HS-27A (cell line): ENCODE measurements around the gene POU6F2.

ENCODE experiments used
- DNase-seq: peaks from one replicate; pipeline ENCODE4 v3.0.0-alpha.2; 2012; ENCODE audit warnings: low read depth, missing footprints

Gene POU6F2

DNA sequence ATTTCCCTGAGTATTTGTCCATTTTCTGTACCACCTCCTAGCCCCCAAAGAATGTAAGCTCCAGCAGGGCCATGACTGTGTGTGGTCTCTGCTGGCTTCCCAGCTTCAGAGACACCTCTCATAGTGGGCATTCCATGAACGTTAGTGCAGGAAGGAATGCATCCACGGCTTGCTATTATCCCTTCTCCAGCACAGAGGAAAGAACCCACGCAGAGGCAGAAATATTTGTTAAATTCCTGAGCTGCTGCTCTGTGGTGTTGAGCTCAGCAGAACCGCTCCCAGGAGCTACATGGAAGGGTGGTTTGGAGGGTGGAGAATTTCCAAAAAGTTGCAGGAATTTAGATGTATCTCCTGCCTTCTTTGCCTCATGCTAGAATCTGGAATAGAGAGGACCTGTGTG, 275.2 kb downstream of the POU6F2 start:
- DNase-seq = no peak

DNA sequence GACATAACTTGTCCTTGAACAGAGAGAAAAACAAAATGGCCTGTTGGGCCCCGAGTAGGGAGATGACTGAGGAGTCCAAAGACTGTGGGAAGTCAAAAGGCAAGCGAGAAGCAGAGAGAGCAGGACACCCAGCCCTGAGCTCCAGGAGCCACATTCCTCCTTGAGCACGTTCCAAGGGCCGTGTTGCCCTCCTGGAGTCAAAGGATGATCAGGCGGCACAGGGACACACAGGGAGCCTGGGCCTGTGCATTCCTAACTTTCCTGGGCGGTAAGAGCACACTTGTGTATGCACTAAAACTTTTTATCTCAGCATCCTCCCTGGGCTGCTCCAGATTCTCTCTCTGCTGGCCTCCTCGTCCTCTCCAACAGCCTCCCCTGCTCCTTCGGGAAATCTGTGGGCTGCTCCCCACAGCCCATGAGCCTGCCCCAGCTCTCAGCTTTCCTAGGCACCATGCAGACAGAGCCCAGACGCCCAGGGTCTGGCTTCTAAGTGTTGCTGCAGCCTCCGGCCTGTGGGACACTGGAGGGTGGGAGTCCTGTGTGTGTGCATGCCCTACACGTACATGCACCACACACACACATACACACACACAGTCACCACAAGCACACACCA, 281.8 kb downstream of the POU6F2 start:
- DNase-seq = no peak

DNA sequence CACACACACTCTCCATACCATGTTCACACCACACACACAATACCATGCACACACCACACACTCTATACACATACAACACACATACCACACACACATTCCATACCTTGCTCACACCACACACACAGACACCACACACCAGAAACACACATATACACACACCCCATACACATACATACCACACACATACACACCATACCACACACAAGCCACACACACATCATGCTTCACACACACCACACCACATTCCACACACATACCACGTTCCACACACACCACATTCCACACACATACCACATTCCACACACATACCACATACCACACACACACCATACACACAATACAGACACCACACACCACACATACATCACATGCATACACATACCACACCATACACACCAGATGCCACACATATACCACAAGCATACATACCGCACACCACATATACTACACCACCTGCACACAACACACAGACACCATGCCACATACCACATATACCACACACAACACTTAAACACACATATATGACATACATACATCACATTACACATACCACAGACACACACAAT, 282.7 kb downstream of the POU6F2 start:
- no peak for DNase-seq

DNA sequence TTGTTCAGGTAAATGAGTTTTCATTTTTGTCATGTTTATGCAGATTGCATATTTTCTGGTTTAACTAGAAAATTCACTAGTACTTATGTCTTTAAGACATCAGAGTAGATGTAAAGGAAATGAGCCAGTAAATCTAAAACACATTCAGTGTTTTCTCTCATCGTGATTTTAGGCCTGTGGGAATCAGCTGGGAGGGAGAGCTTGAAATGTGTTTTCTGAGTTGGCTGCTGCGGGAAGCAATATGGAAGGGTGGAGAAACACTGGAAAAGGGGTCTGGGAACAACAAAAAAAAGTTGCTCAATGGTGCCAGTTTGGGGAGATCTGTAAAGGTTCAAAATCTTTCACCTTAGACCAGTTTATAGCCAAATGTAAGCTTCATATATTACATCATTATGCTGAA, 284.1 kb downstream of the POU6F2 start:
- no peak for DNase-seq

DNA sequence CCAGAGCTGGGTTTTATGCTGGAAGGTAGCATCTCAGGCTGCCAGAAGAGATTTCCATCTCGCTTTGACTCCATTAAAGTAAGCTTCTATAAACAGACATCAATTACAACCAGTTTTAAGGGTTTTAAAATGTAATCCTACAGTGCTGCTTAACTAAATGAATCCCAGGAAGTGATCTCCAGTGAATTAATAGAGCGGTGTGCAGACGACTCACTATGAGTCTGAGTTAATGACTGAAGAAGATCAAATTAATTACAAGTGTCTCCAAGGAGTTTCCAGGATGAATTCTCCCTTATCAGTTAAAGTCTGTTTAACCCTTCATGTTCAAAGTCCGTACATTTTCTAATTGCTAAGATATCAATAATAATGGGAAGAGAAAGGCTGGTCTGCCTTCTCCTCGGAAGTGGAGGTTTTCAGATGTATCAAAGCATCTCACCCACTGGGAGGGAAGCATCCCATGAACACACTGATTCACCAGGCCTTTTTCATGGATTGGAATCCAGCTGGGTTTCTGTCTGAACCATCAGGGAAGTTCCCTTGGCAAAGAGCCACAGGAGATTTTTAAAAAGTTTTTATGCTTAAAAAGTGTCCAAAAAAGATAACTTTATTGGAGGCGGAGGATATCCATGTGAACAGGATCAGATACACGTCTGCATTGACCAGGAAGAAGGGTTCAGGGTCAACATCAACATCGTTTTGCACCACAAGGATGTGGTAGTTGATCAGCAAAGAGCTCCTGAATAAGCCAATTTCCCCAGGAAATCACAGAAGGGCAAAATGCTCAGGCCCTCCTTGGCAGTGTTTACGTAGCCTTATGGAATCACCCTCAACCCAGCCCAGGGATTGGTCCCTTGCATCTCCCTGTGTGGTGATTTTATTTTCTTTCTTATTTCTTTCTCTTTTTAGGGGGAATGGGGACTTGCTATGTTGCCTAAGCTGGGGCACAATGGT, 288.2 kb downstream of the POU6F2 start:
- DNase-seq = no peak

DNA sequence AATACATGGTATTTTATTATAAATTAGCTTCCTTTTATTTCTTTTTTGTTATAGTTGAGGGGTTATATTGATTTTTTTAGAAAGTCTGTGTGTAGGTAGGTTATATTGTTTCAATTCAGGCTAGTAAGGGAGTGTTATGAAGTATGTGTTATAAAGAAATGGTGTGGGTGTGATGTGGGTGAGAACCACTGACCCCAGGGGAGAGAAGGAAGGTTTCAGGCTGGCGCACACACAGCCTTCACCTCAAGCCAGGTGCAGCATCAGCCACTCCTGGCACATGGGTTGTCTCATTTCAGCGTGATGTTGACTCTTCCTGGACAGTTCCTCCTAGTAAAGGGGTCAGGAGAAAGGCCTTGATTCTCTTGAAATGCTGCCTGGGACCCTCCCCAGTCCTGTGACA, 291.3 kb downstream of the POU6F2 start:
- no peak for DNase-seq

DNA sequence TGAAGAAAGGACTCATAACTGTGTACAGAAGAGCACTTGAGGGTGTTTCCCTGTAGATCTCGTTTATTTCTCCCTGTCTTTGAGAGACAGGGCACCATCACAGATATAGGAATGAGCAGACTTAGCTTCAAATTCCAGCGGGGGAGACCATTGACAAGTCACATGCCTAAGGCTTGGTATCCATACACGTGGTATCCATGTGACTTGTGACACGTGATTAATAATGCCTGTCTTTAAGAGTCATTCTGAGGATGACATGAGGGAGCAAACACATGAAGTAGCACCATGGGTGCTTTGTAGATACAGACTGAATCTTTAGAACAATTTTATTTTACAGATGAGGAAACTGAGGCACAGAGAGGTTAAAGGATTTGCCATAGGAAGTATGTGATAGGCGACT, 292.3 kb downstream of the POU6F2 start:
- DNase-seq = no peak

DNA sequence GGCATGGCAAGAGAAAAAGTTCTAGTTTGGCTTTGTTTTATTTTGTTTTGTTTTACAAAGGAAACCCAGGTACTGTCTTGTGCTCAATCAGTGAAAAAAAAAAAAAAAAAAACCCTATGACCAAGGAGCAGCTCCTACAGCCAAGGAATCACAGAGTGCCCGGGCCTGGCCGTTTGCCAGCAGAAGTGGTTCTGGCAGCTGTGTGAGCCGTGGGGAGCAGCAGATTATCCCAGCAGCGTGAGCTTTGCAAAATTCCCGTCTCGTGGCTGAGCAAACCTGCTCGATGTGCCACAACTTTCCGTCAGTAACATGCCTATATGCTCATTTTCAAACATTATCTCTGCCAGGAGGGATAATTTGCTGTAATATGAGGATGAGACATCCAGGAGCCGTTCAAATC, 293.7 kb downstream of the POU6F2 start:
- no peak for DNase-seq

DNA sequence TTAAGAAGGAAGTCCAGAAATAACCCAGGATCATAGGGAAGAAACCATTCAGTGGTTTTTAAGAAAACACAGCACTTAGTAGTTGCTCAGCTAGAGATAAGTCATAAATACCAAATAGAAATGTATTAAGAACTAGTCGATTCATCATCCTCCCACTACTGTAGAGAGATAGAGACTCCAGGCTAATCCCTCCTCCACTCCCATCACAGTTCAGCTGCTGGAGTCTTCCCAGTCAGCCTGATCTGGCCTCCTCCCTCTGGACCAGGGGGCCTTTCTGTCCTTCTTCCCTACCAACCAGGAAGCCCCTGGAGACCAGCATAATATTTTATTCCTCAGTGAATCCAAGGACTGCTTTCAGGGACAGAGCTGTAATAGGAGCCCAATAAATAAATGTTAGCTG, 294.4 kb downstream of the POU6F2 start:
- DNase-seq = no peak

DNA sequence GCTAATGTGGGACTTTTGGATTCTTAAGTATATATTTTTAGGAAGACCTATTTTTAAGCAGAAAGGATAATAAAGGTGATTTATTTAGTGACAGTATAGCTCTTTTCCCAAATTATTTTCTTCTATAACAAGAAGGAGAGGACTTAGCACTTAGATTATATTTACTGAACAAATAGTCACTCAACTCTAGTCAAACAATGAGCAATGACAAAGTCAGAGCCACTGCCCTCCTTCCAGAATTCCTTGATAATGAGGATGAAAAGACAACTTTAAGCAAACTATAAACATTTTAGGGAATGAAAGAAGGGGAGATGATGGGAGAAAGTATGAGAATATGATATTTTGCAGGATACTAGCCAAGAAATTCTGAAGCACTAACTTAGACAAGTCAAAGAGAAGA, 295.0 kb downstream of the POU6F2 start:
- no peak for DNase-seq

DNA sequence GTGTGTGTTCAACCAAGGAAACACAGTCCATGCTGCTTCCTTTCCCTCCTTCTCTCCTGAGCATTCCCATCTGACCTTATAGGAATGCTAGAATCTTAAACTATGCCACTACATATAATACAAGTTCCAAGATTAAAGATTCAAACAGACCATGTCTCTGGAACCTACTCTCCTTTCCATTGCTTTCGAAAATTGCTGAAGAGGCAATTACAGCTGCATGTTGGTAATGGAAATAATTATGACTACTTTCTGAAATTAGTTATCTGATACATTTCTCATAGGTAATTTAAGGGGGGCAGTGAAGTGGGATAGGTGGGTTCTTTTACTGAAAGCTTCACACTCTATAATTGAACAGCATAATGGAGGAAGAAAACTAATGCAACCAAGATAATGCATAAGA, 302.6 kb downstream of the POU6F2 start:
- no peak for DNase-seq

DNA sequence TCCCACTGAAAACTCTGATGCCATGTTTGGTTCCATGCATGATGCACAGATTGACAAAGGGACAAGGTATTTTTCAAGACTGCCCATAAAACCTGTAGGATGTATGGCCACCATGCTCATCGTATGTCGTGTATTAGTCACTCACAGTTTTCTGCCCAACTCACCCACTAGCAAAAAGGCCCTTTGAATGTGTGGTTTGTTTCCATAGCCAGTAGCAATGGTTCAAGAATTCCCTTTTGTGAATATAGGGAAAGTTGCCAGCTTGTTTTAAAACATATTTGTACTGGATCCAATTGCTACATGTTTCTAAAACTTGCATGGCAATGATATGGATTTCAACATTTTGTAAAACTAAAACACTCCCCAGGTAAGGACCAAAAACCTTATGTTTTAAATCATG, 307.5 kb downstream of the POU6F2 start:
- DNase-seq = no peak

DNA sequence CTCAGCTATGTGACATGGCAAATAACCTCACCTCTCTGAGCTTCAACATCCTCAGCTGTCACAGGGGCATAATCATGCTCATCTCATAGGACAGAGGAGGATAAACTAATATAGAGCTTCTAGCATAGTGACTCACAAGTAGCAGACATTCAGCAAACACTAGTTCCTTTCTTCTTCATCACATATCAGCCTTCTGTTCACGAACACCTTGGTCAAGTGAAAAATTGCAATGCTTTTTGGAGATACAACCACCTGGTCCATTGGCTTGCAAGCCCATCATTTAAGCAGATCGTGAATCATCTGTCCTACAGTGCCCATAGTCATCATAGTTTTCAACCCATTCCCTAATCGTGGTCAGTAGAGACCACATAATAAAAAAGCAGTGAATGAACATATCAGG, 310.6 kb downstream of the POU6F2 start:
- no peak for DNase-seq

DNA sequence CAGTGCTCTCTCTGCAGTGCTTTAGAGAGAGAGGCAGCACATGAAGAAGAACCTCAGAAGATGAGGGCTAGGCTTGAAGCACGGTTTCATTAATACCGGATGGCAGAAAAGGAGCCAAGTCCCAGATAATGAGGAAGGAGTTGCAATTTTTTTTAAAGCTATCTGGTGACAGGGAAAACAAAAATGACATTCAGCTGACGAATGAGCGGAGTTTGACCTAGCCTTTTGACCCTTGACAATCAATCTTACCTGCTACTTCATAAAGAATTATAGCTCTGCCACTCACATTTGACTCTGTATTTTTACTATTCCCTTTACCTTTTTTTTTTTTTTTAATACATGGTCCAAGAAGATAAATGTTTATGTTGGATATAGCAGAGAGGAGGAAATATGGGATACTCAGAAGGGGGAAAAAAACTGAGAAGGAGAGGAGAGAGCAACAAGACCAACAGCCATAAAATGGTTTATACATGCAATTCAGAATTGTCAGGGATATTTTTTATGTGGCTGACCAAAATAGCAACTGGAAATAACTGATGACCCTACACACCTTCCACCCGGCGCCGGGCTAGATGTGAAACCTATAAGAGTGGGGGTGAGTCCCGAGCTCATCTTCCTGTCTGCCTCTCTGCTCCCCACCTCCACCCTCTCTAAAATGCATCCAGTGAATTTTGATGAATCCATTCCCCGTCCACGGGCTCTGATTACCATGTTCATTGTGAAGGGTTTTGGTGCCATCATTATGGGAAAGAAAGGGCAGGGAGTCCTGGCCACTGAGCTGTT, 314.1 kb downstream of the POU6F2 start:
- no peak for DNase-seq

DNA sequence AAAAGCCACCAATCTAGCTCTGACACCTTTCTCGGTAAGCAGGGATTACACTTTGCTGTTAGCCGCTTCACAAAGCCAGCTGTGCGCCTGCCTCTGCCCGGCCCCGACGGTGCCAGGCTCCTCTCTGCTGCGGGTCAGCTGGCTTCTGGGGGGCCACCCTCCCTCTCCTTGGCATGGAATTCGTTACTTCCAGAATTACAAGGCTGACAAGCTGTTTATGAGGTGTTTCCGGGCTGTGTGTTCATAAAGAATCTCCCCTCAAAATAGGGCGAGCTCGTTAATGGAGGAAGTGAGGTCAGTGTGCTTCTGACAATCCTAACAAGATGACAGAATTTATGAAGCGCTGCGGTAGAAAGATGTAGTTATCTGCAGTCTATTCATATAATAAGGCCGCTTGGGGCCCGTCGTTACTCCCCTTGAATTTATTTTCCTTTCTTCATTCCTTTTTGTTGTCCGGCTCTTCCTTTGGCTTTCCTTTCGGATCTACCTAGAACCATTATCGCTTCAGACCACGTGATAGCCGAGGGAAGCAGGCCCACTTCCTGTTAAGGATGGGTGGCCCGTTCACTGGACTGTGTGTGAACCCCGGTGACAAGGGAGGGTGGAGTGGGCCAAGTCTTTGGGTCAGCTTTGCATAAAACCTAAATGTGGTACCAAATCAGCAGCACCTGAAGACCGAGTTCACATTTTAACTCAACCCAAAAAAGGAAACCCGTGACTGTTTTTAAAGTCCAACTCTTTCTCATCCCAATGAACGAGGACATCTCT, 315.5 kb downstream of the POU6F2 start:
- DNase-seq = no peak

DNA sequence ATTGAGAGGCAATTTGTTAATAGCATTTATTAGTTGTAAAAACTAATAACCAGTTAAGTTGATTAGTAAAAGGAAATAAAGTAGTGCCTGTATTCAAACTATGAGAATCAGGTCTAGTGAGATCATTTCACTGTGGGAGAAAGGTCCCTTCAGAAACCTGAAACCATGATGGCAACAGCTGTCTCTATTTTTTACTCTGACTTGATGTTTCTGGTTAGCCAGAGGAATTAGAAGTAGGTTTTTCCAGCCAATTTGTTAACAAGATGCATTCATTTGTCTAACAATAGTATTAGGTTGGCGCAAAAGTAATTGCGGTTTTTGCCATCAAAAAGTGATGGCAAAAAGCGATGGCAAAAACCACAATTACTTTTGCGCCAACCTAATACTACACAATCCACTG, 316.3 kb downstream of the POU6F2 start:
- DNase-seq = no peak

DNA sequence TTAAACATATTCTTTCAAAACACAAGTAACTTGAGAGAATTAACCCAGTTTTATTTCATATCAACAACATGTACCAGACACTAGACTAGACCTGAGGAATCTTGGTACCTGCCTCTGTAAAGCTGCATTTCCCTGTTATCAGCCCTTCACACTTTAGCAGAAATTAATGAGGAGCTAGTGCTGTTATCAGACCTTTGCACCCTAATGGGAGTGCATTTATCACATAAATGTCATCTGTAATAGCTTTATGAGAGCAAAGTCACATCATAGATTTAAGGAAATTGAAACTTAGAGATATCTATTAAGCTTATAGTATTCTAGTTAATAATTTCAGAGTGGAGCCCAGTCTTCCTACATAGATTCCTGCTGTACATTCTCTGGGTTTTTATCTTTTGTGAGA, 318.1 kb downstream of the POU6F2 start:
- DNase-seq = no peak

DNA sequence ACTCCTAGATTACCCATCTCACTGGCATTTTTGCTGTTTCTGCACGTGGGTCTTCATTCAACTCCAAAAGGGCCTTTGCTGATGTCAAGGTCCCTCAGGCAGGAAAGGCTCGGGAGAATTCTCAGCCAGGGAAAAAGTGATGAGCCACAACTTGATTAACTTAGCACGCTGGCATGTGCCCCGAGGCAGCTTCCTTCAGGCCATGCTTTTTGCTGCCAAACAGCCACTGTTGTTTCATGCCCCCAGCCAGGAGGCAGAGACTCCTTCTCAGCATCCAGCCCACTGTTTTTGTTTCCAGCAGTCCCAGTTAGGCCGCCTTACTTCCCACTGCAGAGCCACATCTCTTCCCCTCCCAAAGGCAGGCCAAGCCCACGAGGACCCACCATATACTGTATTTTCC, 322.0 kb downstream of the POU6F2 start:
- no peak for DNase-seq

DNA sequence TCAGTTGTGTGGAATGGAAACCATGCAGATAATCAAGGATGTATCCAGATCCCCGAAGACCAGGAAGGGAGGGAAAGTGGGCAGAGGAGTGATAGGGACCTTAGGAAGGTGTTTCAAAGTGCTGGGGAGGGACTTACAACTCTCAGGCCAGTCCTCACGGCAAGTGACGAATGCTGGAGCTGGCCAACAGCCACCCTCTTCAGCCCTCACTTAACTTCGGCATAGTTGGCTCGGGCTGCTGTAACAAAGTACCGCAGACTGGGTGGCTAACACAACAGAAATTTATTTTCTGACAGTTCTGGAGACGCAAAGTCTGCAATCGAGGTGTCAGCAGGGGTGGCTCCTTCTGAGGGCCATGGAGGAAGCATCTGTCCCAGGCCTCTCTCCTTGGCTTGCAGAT, 322.6 kb downstream of the POU6F2 start:
- no peak for DNase-seq

DNA sequence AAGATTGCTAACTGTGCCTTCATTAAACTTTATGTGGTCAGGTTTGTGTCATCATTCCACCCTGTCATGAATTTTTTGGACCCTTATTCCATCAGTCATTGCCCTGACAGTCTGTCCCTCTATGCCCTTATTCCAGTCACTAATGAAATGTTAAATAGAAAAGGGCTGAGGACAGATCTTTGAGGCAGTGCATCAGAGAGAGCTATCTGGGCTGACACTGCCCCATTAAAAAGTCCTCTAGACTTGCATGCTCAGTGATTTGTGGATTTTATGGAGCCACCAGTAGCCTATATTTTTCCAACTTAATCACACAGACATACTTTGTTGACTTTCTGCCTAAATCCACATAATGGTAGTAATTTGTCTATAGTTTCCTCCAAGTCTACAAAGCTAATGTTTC, 323.8 kb downstream of the POU6F2 start:
- DNase-seq = no peak

DNA sequence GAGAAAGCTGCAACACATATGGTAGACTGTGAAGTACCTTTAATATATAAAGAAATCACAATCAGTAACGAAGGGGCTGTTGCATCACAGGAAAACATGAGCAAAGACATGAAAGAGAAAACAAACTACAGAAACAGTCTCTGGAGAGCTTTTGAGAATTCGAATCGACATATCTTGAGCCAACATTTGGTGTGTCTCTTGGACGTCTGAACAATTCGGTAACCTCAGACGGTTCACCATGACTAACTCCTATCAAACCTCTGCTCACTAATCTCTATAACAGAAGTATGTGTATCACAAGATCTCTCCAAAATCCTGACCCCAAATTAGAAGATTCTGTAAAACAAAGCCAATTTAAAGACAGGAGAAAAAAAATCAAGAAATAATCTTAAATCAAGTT, 326.5 kb downstream of the POU6F2 start:
- no peak for DNase-seq
